Upper lobe of right lung (tissue), 1 donor: ENCODE measurements around the gene LXN. TPM values are rescaled to one million over a fixed set of nuclear protein-coding genes. Genes with fewer than 3 reads are reported as not detected.

Source experiments
- ATAC-seq: fragments of 200-7000 bp; cut with Tn5 transposase; one replicate; pipeline ENCODE4 v1.9.1; 2020; ENCODE audit warnings: mild to moderate bottlenecking, moderate library complexity
- DNase-seq: peaks from one replicate; pipeline ENCODE4 v3.0.0-alpha.2; 2020
- H3K27ac ChIP-seq: fragments of 200-600 bp; one replicate; pipeline ENCODE4 v1.8.0; 2022
- H3K27me3 ChIP-seq: fragments of 200-600 bp; one replicate; pipeline ENCODE4 v1.8.0; 2022; ENCODE audit warnings: mild to moderate bottlenecking
- H3K36me3 ChIP-seq: fragments of 200-600 bp; one replicate; pipeline ENCODE4 v1.8.0; 2022
- H3K4me1 ChIP-seq: fragments of 200-600 bp; one replicate; pipeline ENCODE4 v1.8.0; 2022
- H3K4me3 ChIP-seq: fragments of 200-600 bp; one replicate; pipeline ENCODE4 v1.8.0; 2022; ENCODE audit warnings: mild to moderate bottlenecking
- H3K9me3 ChIP-seq: fragments of 200-600 bp; one replicate; pipeline ENCODE4 v1.8.0; 2022
- CTCF ChIP-seq: fragments of 200-600 bp; IDR thresholded peaks from one replicate; pipeline ENCODE4 v1.8.0; 2022; ENCODE audit warnings: antibody characterized with exemption
- intact Hi-C: fragments of 100-400 bp; cut with DNase I; formaldehyde crosslinking; loops from one replicate; pipeline ENCODE4 v1.11.0; 2022
- long read RNA-seq: library from polyadenylated mRNA; unstranded; transcript quantifications from one replicate; pipeline ENCODE4 v2.0.0, GENCODE V29; 2021
- total RNA-seq: library from RNA; stranded (reverse); fragmentation: NEBNext Ultra II Directional; extraction: Animal tissue kit (Norgen Biotek cat#: 25700); gene quantifications from one replicate; pipeline ENCODE4 v1.2.1, GENCODE V29; 2021
- donor health status: DM: no; HTN: yes; CAD: no; lungs with severe emphysema.

Gene LXN
- 20.9 TPM for total RNA-seq
- long read RNA-seq, transcript LXN-201 (6 exons, 1,116 nt): major isoform, 14 of 17 reads
- long read RNA-seq, partial matches to known transcripts: 1 of 17 reads
- long read RNA-seq, other reads (novel, unspliced or antisense): 2 of 17 reads

- intact Hi-C loops: no loop called here
- Histone ChIP-seq H3K4me1 (peaks cover 13% of the 10 kb centered on the region), H3K27me3 (no peaks in the 10 kb centered on the region), H3K4me3 (peak within 1 kb of the TSS; percentile 63), H3K36me3 (peaks cover 29% of the 10 kb centered on the region), H3K9me3 (no peaks in the 10 kb centered on the region), H3K27ac (peak within 1 kb of the TSS; percentile 81)
- peak; percentile 61 for TF ChIP-seq CTCF
- peak; percentile 92 for DNase-seq
- peak; percentile 100 for ATAC-seq
Observed at GRCh38 chr3:158672215-158673176, at the start of gene LXN. LXN (minus strand) TSS chr3:158672648; CDS start chr3:158672478, 170 bp downstream.

GRCh38 chr3:158722108-158722507 lies 49.7 kb upstream of the LXN start:
- TF ChIP-seq CTCF: no peak
- no peak for DNase-seq
- Histone ChIP-seq H3K9me3 (no peaks in the 10 kb centered on the region), H3K27me3 (no peaks in the 10 kb centered on the region), H3K27ac (no peak overlapping the region), H3K4me3 (no peak overlapping the region), H3K4me1 (peaks cover 14% of the 10 kb centered on the region), H3K36me3 (no peaks in the 10 kb centered on the region)
- no peak for ATAC-seq
- intact Hi-C loops: no loop called here

- Histone ChIP-seq H3K27ac (no peak overlapping the region), H3K36me3 (no peaks in the 10 kb centered on the region), H3K4me1 (peaks cover 2% of the 10 kb centered on the region), H3K4me3 (no peak overlapping the region), H3K9me3 (no peaks in the 10 kb centered on the region), H3K27me3 (no peaks in the 10 kb centered on the region)
- intact Hi-C loops: no loop called here
- no peak for ATAC-seq
- DNase-seq: no peak
- no peak for TF ChIP-seq CTCF
Observed at GRCh38 chr3:158718490-158719170, 46.2 kb upstream of the LXN start.

GRCh38 chr3:158717576-158717975 lies 45.1 kb upstream of the LXN start:
- Histone ChIP-seq H3K4me3 (no peak overlapping the region), H3K27ac (no peak overlapping the region), H3K36me3 (no peaks in the 10 kb centered on the region), H3K27me3 (no peaks in the 10 kb centered on the region), H3K4me1 (peaks cover 10% of the 10 kb centered on the region), H3K9me3 (no peaks in the 10 kb centered on the region)
- TF ChIP-seq CTCF: no peak
- ATAC-seq (no peak), DNase-seq (no peak)
- intact Hi-C loops: no loop called here

- peaks cover 24% of the 10 kb centered on the region for H3K36me3 ChIP-seq
- DNase-seq (no peak), ATAC-seq (peak; percentile 78)
- intact Hi-C loops: no loop called here
- no peaks in the 10 kb centered on the region for H3K27me3 ChIP-seq
- no peaks in the 10 kb centered on the region for H3K9me3 ChIP-seq
- peaks cover 18% of the 10 kb centered on the region for H3K4me1 ChIP-seq
- no peak overlapping the region for H3K4me3 ChIP-seq
- no peak for TF ChIP-seq CTCF
- H3K27ac ChIP-seq: peak overlapping the region; percentile 52
Observed at GRCh38 chr3:158713094-158713499, 40.6 kb upstream of the LXN start.
